Activated gamma-delta T cell treated with anti-CD3 and anti-CD28 coated beads, Interleukin-2, amount 50 U/mL, for 16 hours (primary cell): ENCODE data around the gene GAPVD1.
"Not testable (repeated sequence)": the region's sequence is repeated elsewhere in the genome, so short reads cannot be mapped to it uniquely, and the experiment has no call there.

Source experiments
- DNase-seq: peaks from one replicate; pipeline ENCODE4 v3.0.0-alpha.2; 2020; ENCODE audit warnings: low read depth

GAPVD1 gene

GRCh38 chr9:125304273-125304672 is 42.6 kb downstream of the GAPVD1 start:
- no peak for DNase-seq

- no peak for DNase-seq
These were observed 50.8 kb downstream of the GAPVD1 start for GRCh38 chr9:125312411-125312810.

GRCh38 chr9:125316359-125316758 is 54.7 kb downstream of the GAPVD1 start:
- DNase-seq, result not testable (repeated sequence)

- no peak for DNase-seq
These were observed 56.1 kb downstream of the GAPVD1 start for GRCh38 chr9:125317704-125318103.

- no peak for DNase-seq
These were observed 59.9 kb downstream of the GAPVD1 start for GRCh38 chr9:125321496-125321895.

- no peak for DNase-seq
These were observed 62.0 kb downstream of the GAPVD1 start for GRCh38 chr9:125323615-125324014.

GRCh38 chr9:125325826-125326225 is 64.2 kb downstream of the GAPVD1 start:
- no peak for DNase-seq

GRCh38 chr9:125329978-125330377 is 68.4 kb downstream of the GAPVD1 start:
- no peak for DNase-seq

GRCh38 chr9:125330587-125330986 is 69.0 kb downstream of the GAPVD1 start:
- no peak for DNase-seq

- no peak for DNase-seq
These were observed 70.9 kb downstream of the GAPVD1 start for GRCh38 chr9:125332527-125332926.

- DNase-seq, result no peak
These were observed 75.6 kb downstream of the GAPVD1 start for GRCh38 chr9:125337236-125337635.

- no peak for DNase-seq
These were observed 77.3 kb downstream of the GAPVD1 start for GRCh38 chr9:125338929-125339328.

- no peak for DNase-seq
These were observed 79.9 kb downstream of the GAPVD1 start for GRCh38 chr9:125341566-125341965.

GRCh38 chr9:125343518-125344275 is 82.1 kb downstream of the GAPVD1 start:
- no peak for DNase-seq

GRCh38 chr9:125346080-125346732 is 84.6 kb downstream of the GAPVD1 start:
- no peak for DNase-seq

GRCh38 chr9:125355601-125356000 is 94.0 kb downstream of the GAPVD1 start:
- no peak for DNase-seq

- no peak for DNase-seq
These were observed 94.4 kb downstream of the GAPVD1 start for GRCh38 chr9:125356032-125356431.

- no peak for DNase-seq
These were observed 97.4 kb downstream of the GAPVD1 start for GRCh38 chr9:125359011-125359410.

GRCh38 chr9:125360601-125361000 is 99.0 kb downstream of the GAPVD1 start:
- no peak for DNase-seq

- DNase-seq, result no peak
These were observed 100.4 kb downstream of the GAPVD1 start for GRCh38 chr9:125361837-125362531.

- DNase-seq, result no peak
These were observed 105.0 kb downstream of the GAPVD1 start for GRCh38 chr9:125366676-125367075.

- DNase-seq, result no peak
These were observed 109.2 kb downstream of the GAPVD1 start for GRCh38 chr9:125370786-125371185.
